DND-41 (cell line): Measurements from ENCODE around the gene ZDHHC11.
A peak's percentile ranks its signal among the peaks of the same experiment; 100 is the strongest.

ENCODE experiments used
- ATAC-seq: fragments of 200-7000 bp; cut with Tn5 transposase; 3 replicates; pipeline ENCODE4 v1.9.1; 2021; ENCODE audit warnings: low read depth; ENCODE audit not compliant: insufficient read depth
- DNase-seq: peaks from one replicate; pipeline ENCODE4 v3.0.0-alpha.2; 2020
- H2AFZ ChIP-seq: 2 replicates; pipeline ENCODE4 v1.6.0; 2012; ENCODE audit warnings: low read depth, low read length
- H3K27ac ChIP-seq: 2 replicates; pipeline ENCODE4 v1.5.1; 2012; ENCODE audit warnings: low read length, inconsistent platforms
- H3K27me3 ChIP-seq: fragments of 200-600 bp; sonication (generic); 2 replicates; pipeline ENCODE4 v1.6.0; 2012; ENCODE audit warnings: low read length, mild to moderate bottlenecking, inconsistent platforms; ENCODE audit not compliant: insufficient read depth, poor library complexity
- H3K36me3 ChIP-seq: 2 replicates; pipeline ENCODE4 v1.5.1; 2012; ENCODE audit warnings: low read length, inconsistent platforms; ENCODE audit not compliant: insufficient read depth
- H3K4me1 ChIP-seq: 2 replicates; pipeline ENCODE4 v1.5.1; 2012; ENCODE audit warnings: mild to moderate bottlenecking, low read length; ENCODE audit not compliant: insufficient read depth
- H3K4me2 ChIP-seq: 2 replicates; pipeline ENCODE4 v1.6.0; 2012; ENCODE audit warnings: mild to moderate bottlenecking, moderate library complexity, low read length, inconsistent platforms; ENCODE audit not compliant: insufficient read depth
- H3K4me3 ChIP-seq, 2 experiments: fragments of 200-600 bp in 1 of 2; shearing (Covaris generic) in 1 of 2; 2 replicates each; pipeline ENCODE4 v1.5.1; 2012 to 2016; ENCODE audit warnings: inconsistent platforms in 2 of 2, low read length in 2 of 2, mild to moderate bottlenecking in 2 of 2, low read depth in 1 of 2, moderate library complexity in 1 of 2
- H3K79me2 ChIP-seq: 2 replicates; pipeline ENCODE4 v1.6.0; 2012; ENCODE audit warnings: low read length, inconsistent platforms; ENCODE audit not compliant: insufficient read depth
- H3K9ac ChIP-seq: 2 replicates; pipeline ENCODE4 v1.6.0; 2012; ENCODE audit warnings: low read depth, mild to moderate bottlenecking, inconsistent platforms, low read length, moderate library complexity
- H3K9me3 ChIP-seq: 2 replicates; pipeline ENCODE4 v1.5.1; 2012; ENCODE audit warnings: low read length, moderate library complexity, mild to moderate bottlenecking, inconsistent platforms; ENCODE audit not compliant: insufficient read depth, severe bottlenecking
- H4K20me1 ChIP-seq: 2 replicates; pipeline ENCODE4 v1.6.0; 2012; ENCODE audit warnings: low read length; ENCODE audit not compliant: insufficient read depth
- CTCF ChIP-seq: IDR thresholded peaks from 2 replicates; pipeline ENCODE4 v1.5.1; 2012; ENCODE audit warnings: borderline replicate concordance, low read length, moderate library complexity, mild to moderate bottlenecking; ENCODE audit not compliant: poor library complexity, severe bottlenecking; ENCODE audit errors: extremely low read depth
- EZH2 ChIP-seq: IDR thresholded peaks from 3 replicates; pipeline ENCODE4 v1.6.1; 2012; ENCODE audit warnings: borderline replicate concordance, low read depth, mild to moderate bottlenecking, moderate library complexity, low read length, inconsistent platforms; ENCODE audit not compliant: severe bottlenecking

The ZDHHC11 gene

GRCh38 chr5:889075-889710 is 38.4 kb upstream of the ZDHHC11 start:
- peaks cover 60% of the 10 kb centered on the region for H4K20me1 ChIP-seq
- peaks cover 88% of the 10 kb centered on the region for H3K36me3 ChIP-seq
- no peaks in the 10 kb centered on the region for H3K27me3 ChIP-seq
- H2AFZ ChIP-seq = no peak overlapping the region
- TF ChIP-seq CTCF (no peak), EZH2 (no peak)
- H3K79me2 ChIP-seq = peaks cover 79% of the 10 kb centered on the region
- H3K9ac ChIP-seq = no peak overlapping the region
- no peaks in the 10 kb centered on the region for H3K9me3 ChIP-seq
- ATAC-seq (no peak), DNase-seq (no peak)
- peak overlapping the region; percentile 9; the same call in 1 of the 2 replicates for H3K4me2 ChIP-seq
- H3K4me1 ChIP-seq = peaks cover 31% of the 10 kb centered on the region
- H3K27ac ChIP-seq = no peak overlapping the region
- no peak overlapping the region for H3K4me3 ChIP-seq

GRCh38 chr5:888638-889035 is 37.9 kb upstream of the ZDHHC11 start:
- H4K20me1 ChIP-seq = peaks cover 62% of the 10 kb centered on the region
- no peaks in the 10 kb centered on the region for H3K9me3 ChIP-seq

GRCh38 chr5:887947-888637 is 37.3 kb upstream of the ZDHHC11 start:
- no peaks in the 10 kb centered on the region for H3K9me3 ChIP-seq
- no peak overlapping the region for H3K27ac ChIP-seq
- DNase-seq (no peak), ATAC-seq (no peak)
- H3K79me2 ChIP-seq = peaks cover 79% of the 10 kb centered on the region
- TF ChIP-seq CTCF = no peak
- TF ChIP-seq EZH2 = no peak
- H3K4me3 ChIP-seq = no peak overlapping the region
- no peaks in the 10 kb centered on the region for H3K27me3 ChIP-seq
- H3K9ac ChIP-seq = no peak overlapping the region
- no peak overlapping the region for H2AFZ ChIP-seq
- peaks cover 89% of the 10 kb centered on the region for H3K36me3 ChIP-seq
- peaks cover 68% of the 10 kb centered on the region for H4K20me1 ChIP-seq
- H3K4me2 ChIP-seq = no peak overlapping the region
- peaks cover 22% of the 10 kb centered on the region for H3K4me1 ChIP-seq

More at GRCh38 chr5:888638-889035, 37.9 kb upstream of the ZDHHC11 start:
- H3K9ac ChIP-seq = no peak overlapping the region
- H3K27ac ChIP-seq = no peak overlapping the region
- peaks cover 25% of the 10 kb centered on the region for H3K4me1 ChIP-seq
- no peak overlapping the region for H2AFZ ChIP-seq
- peaks cover 88% of the 10 kb centered on the region for H3K36me3 ChIP-seq
- H3K4me2 ChIP-seq = no peak overlapping the region
- DNase-seq (no peak), ATAC-seq (no peak)
- peaks cover 79% of the 10 kb centered on the region for H3K79me2 ChIP-seq
- TF ChIP-seq EZH2 = no peak
- TF ChIP-seq CTCF = no peak
- no peak overlapping the region for H3K4me3 ChIP-seq
- no peaks in the 10 kb centered on the region for H3K27me3 ChIP-seq
